GM12874 (cell line): ENCODE measurements around the gene ZNF214.

Source experiments
- TF ChIP-seq, protein P1 (sequence below): IDR thresholded peaks from 2 replicates; pipeline ENCODE4 v1.5.1; 2011; ENCODE audit warnings: low read depth, mild to moderate bottlenecking, control low read depth, low read length, moderate library complexity; ENCODE audit not compliant: insufficient read depth

Gene ZNF214

GRCh38 chr11:7016011-7016410 is 4.1 kb downstream of the ZNF214 start:
- TF ChIP-seq, protein P1, sequence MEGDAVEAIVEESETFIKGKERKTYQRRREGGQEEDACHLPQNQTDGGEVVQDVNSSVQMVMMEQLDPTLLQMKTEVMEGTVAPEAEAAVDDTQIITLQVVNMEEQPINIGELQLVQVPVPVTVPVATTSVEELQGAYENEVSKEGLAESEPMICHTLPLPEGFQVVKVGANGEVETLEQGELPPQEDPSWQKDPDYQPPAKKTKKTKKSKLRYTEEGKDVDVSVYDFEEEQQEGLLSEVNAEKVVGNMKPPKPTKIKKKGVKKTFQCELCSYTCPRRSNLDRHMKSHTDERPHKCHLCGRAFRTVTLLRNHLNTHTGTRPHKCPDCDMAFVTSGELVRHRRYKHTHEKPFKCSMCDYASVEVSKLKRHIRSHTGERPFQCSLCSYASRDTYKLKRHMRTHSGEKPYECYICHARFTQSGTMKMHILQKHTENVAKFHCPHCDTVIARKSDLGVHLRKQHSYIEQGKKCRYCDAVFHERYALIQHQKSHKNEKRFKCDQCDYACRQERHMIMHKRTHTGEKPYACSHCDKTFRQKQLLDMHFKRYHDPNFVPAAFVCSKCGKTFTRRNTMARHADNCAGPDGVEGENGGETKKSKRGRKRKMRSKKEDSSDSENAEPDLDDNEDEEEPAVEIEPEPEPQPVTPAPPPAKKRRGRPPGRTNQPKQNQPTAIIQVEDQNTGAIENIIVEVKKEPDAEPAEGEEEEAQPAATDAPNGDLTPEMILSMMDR = no peak

- TF ChIP-seq, protein P1 = no peak
Observed at GRCh38 chr11:7014118-7014517, 6.0 kb downstream of the ZNF214 start.

GRCh38 chr11:7004482-7004881 is 15.7 kb downstream of the ZNF214 start:
- TF ChIP-seq, protein P1 = no peak

DNA sequence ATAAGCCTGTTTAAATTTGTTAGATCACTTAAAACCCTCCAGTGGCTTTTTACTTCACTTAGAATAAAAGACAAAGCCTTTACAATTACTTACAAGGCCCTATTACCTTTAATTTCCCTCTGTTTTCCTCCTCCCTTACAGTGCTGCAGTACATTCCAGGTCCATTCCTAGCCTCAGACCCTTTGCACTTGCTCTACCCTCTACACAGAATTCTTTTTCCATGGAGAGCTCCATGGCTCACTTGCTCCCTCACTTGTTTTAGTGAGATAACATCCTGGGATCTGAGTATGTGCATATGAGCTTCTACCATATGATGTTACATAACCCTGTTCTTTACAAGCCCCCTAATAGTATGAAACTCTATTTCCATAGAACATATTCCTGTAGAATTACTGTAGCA is 24.4 kb downstream of the ZNF214 start:
- TF ChIP-seq, protein P1 = no peak

DNA sequence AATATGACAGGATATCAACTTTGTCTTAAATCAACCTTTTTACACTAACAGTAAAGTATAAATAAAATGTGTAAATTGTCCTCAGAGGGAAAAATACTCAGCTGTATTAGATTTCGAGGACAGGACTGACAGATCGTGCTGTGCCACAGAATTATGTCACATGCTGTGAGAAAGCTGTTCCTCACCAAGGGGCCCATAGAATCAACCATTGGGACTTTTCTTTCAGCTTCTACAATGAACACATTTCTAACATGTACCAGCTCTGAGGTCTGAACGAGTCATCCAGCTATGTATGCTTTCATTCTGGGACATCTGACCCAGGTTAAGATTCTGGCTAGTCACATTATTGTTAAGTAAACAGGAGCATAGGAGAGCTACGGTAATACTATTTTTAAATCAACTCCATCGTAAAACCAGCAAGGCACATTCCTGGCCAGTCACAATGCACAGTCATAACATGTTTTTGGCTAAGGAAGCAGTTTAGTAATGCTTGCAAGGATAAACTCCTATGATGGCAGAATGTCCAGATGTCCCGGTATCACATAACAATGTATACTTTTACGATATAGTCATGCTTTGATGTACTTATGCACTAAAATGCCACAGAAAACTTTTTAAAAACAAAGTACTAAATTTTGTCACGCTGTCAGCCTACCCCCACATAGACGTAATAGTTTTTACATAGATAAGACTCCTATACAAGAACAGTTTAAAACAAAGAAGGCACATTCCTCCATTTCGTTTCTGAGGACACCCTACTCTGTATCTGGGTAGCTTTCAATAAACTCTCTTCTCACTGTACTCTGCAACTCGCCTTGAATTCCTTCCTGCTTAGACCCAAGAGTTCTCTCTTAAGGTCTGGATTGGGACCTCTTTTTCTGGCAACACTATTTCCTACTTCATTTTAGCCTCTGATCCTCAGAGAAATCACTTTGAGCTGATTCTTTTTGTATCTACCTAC is 27.4 kb downstream of the ZNF214 start:
- TF ChIP-seq, protein P1 = no peak

DNA sequence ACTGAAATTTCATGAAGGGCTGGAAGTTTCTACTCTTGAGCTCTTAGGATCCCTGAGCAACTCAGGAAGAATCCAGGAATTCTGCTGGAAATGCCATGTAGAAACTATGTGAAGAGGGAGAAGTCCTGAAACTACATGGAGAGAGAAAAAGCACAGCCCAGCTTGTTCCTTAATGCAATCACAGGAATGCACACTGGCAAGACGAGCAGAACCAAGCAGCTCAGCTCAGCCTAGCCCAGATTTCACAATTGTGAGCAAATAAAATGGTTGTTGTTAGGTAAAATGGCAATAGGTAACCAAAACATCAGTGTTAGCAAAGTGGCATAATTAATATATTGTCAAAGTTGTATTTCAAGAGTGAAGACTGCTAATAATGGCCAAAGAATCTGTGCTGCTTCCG is 28.1 kb downstream of the ZNF214 start:
- TF ChIP-seq, protein P1 = no peak

GRCh38 chr11:6991227-6991626 is 28.9 kb downstream of the ZNF214 start:
- TF ChIP-seq, protein P1 = no peak
